HCT116 (cell line): ENCODE measurements around the gene CCDC63. TPM values are rescaled to one million over a fixed set of nuclear protein-coding genes. Genes with fewer than 3 reads are reported as not detected.

Experiments used
- ATAC-seq: fragments of 200-7000 bp; cut with Tn5 transposase; 2 replicates; pipeline ENCODE4 v1.9.1; 2020; ENCODE audit warnings: mild to moderate bottlenecking, moderate library complexity
- BruUV-seq: library from RNA; stranded (reverse); fragments of 400-500 nt; replicated peaks from 2 replicates; lab custom pipeline; 2021; lab: Mats Ljungman, UMichigan
- CTCF ChIA-PET: fragments of 300-600 bp; sonication (Branson Sonifier 250); formaldehyde crosslinking; loops from one replicate; lab custom pipeline; 2021; ENCODE audit warnings: antibody characterized with exemption; lab: Charles Lee
- POLR2A ChIA-PET: fragments of 300-600, 350-600 bp; sonication (Branson Sonifier 250); formaldehyde crosslinking; loops from one replicate; lab custom pipeline; 2021; ENCODE audit warnings: antibody characterized with exemption; lab: Charles Lee
- RAD21 ChIA-PET, 2 experiments: fragments of 300-600 bp; sonication (Branson Sonifier 250); formaldehyde crosslinking; loops; one replicate each; lab custom pipeline; 2023; ENCODE audit warnings: low total read pairs in 2 of 2; ENCODE audit not compliant: uncharacterized antibody in 2 of 2, unreplicated experiment in 2 of 2, low non-redundant PET in 1 of 2; lab: Charles Lee
- DNase-seq: peaks from one replicate; pipeline ENCODE4 v3.0.0-alpha.2; 2010; ENCODE audit warnings: low read depth, low spot score
- H2AFZ ChIP-seq: fragments of 200-600 bp; shearing (Covaris generic), sonication (generic); 2 replicates; pipeline ENCODE4 v1.6.1; 2017; ENCODE audit warnings: low read depth, mixed run types, mixed read lengths, antibody characterized with exemption, low read length; ENCODE audit not compliant: poor library complexity, severe bottlenecking
- H3K27ac ChIP-seq: 2 replicates; pipeline ENCODE4 v1.5.1; 2012; ENCODE audit warnings: low read depth, low read length
- H3K27me3 ChIP-seq: fragments of 200-600 bp; sonication (generic); 2 replicates; pipeline ENCODE4 v1.6.1; 2016; ENCODE audit warnings: mixed run types, low read length, mixed read lengths; ENCODE audit not compliant: insufficient read depth
- H3K36me3 ChIP-seq, 2 experiments: fragments of 200-500 bp in 1 of 2; fragments of 200-600 bp in 1 of 2; sonication (Bioruptor generic) in 1 of 2; sonication (generic) in 1 of 2; 2 replicates each; pipeline versions ENCODE4 v1.5.1 to v1.6.1; 2014 to 2016; ENCODE audit warnings: low read length in 2 of 2, inconsistent platforms in 1 of 2, mixed read lengths in 1 of 2, mixed run types in 1 of 2; ENCODE audit not compliant: insufficient read depth in 2 of 2, control insufficient read depth in 1 of 2
- H3K4me1 ChIP-seq, 2 experiments: fragments of 200-600 bp in 1 of 2; sonication (generic) in 1 of 2; 2 replicates each; pipeline versions ENCODE4 v1.5.1 to v1.6.1; 2012 to 2017; ENCODE audit warnings: low read length in 2 of 2, inconsistent platforms in 1 of 2, mild to moderate bottlenecking in 1 of 2, mixed read lengths in 1 of 2, mixed run types in 1 of 2, moderate library complexity in 1 of 2; ENCODE audit not compliant: insufficient read depth in 2 of 2, control insufficient read depth in 1 of 2
- H3K4me2 ChIP-seq: fragments of 200-600 bp; sonication (generic); 2 replicates; pipeline ENCODE4 v1.6.1; 2017; ENCODE audit warnings: mixed run types, low read length, mixed read lengths
- H3K4me3 ChIP-seq, 2 experiments: fragments of 200-600 bp in 1 of 2; sonication (generic) in 1 of 2; replicated peaks in 1 of 2; 2 replicates each; pipeline ENCODE4 v1.5.1; 2011 to 2016; ENCODE audit warnings: low read length in 2 of 2, control low read depth in 1 of 2, low read depth in 1 of 2, mild to moderate bottlenecking in 1 of 2, mixed read lengths in 1 of 2, mixed run types in 1 of 2
- H3K79me2 ChIP-seq: fragments of 200-600 bp; sonication (generic); 2 replicates; pipeline ENCODE4 v1.6.1; 2017; ENCODE audit warnings: mild to moderate bottlenecking, mixed run types, low read length, moderate library complexity, mixed read lengths; ENCODE audit not compliant: insufficient read depth
- H3K9ac ChIP-seq: fragments of 200-600 bp; sonication (generic); 2 replicates; pipeline ENCODE4 v1.6.1; 2016; ENCODE audit warnings: low read length, mixed read lengths
- H3K9me2 ChIP-seq: fragments of 200-600 bp; sonication (generic), shearing (Covaris generic); 2 replicates; pipeline ENCODE4 v1.6.1; 2017; ENCODE audit warnings: mixed run types, mild to moderate bottlenecking, moderate library complexity; ENCODE audit not compliant: insufficient read depth
- H3K9me3 ChIP-seq, 2 experiments: fragments of 200-500 bp in 1 of 2; fragments of 200-600 bp in 1 of 2; sonication (Bioruptor generic) in 1 of 2; sonication (generic) in 1 of 2; 2 replicates each; pipeline ENCODE4 v1.6.1; 2014 to 2017; ENCODE audit warnings: low read length in 2 of 2, mixed read lengths in 2 of 2, inconsistent platforms in 1 of 2, low read depth in 1 of 2, mild to moderate bottlenecking in 1 of 2, mixed run types in 1 of 2, moderate library complexity in 1 of 2; ENCODE audit not compliant: control insufficient read depth in 1 of 2, insufficient read depth in 1 of 2
- H4K20me1 ChIP-seq: fragments of 200-600 bp; sonication (generic), shearing (Covaris generic); 2 replicates; pipeline ENCODE4 v1.6.1; 2017; ENCODE audit warnings: mixed run types, mild to moderate bottlenecking, moderate library complexity; ENCODE audit not compliant: insufficient read depth
- CBX3 ChIP-seq: IDR thresholded peaks from 2 replicates; pipeline ENCODE4 v1.6.1; 2012; ENCODE audit warnings: low read depth
- EZH2 ChIP-seq: fragments of 200-600 bp; sonication (generic); IDR thresholded peaks from 2 replicates; pipeline ENCODE4 v1.6.1; 2017; ENCODE audit warnings: antibody characterized with exemption, mixed run types
- POLR2AphosphoS5 ChIP-seq: IDR thresholded peaks from 2 replicates; pipeline ENCODE4 v1.6.1; 2011; ENCODE audit warnings: mild to moderate bottlenecking, low read depth, low read length, moderate library complexity
- TCF7L2 ChIP-seq: IDR thresholded peaks from 2 replicates; pipeline ENCODE4 v1.7.0; 2011; ENCODE audit warnings: borderline replicate concordance, inconsistent platforms; ENCODE audit not compliant: insufficient read depth, insufficient read length; ENCODE audit errors: extremely low read depth
- intact Hi-C: fragments of 100-400 bp; cut with micrococcal nuclease; formaldehyde crosslinking; loops from 2 replicates; pipeline ENCODE4 v1.10.0; 2022
- total RNA-seq: library from RNA; stranded (reverse); gene quantifications from one replicate; pipeline ENCODE4 v1.2.1, GENCODE V29; 2021; ENCODE audit not compliant: unreplicated experiment
- TF ChIP-seq, protein P1 (sequence below): IDR thresholded peaks from 2 replicates; pipeline ENCODE4 v1.6.1; 2012; ENCODE audit warnings: low read depth
- TF ChIP-seq, protein P2 (sequence below): IDR thresholded peaks from 2 replicates; pipeline ENCODE4 v1.6.1; 2012

The CCDC63 gene
- total RNA-seq, 1 experiment from 2014 or later = 0.47 TPM

DNA sequence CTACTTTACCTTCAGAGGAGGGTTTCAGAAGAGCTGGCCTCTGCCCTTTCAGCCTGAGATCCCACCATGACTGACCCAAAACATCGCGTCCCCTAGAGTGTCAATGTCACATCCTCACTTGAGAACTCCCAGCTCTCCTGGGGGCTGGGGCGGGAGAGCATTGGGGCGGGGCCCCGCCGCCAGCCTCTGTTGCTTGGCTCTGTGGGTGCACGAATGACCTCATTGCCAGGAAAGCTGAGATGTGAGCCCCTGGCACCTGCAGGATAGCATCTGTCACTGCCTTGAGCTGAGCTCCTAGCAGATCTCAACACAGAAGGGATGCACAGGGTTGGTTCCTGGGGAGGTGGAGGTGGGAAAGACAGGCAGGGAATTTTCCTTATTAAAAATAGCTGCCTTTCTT is 94.1 kb downstream of the CCDC63 start:
- TF ChIP-seq CBX3 = no peak
- no peak for TF ChIP-seq POLR2AphosphoS5
- TF ChIP-seq TCF7L2 = no peak
- no peak for TF ChIP-seq EZH2
- TF ChIP-seq, protein P1, sequence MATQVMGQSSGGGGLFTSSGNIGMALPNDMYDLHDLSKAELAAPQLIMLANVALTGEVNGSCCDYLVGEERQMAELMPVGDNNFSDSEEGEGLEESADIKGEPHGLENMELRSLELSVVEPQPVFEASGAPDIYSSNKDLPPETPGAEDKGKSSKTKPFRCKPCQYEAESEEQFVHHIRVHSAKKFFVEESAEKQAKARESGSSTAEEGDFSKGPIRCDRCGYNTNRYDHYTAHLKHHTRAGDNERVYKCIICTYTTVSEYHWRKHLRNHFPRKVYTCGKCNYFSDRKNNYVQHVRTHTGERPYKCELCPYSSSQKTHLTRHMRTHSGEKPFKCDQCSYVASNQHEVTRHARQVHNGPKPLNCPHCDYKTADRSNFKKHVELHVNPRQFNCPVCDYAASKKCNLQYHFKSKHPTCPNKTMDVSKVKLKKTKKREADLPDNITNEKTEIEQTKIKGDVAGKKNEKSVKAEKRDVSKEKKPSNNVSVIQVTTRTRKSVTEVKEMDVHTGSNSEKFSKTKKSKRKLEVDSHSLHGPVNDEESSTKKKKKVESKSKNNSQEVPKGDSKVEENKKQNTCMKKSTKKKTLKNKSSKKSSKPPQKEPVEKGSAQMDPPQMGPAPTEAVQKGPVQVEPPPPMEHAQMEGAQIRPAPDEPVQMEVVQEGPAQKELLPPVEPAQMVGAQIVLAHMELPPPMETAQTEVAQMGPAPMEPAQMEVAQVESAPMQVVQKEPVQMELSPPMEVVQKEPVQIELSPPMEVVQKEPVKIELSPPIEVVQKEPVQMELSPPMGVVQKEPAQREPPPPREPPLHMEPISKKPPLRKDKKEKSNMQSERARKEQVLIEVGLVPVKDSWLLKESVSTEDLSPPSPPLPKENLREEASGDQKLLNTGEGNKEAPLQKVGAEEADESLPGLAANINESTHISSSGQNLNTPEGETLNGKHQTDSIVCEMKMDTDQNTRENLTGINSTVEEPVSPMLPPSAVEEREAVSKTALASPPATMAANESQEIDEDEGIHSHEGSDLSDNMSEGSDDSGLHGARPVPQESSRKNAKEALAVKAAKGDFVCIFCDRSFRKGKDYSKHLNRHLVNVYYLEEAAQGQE = no peak
- TF ChIP-seq, protein P2, sequence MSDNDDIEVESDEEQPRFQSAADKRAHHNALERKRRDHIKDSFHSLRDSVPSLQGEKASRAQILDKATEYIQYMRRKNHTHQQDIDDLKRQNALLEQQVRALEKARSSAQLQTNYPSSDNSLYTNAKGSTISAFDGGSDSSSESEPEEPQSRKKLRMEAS = no peak
- POLR2A ChIA-PET = no interaction called here
- CTCF ChIA-PET = no interaction called here
- Histone ChIP-seq H3K27me3 (no peaks in the 10 kb centered on the region), H3K4me3 (no peak overlapping the region), H3K4me1 (peaks cover 11 to 16% of the 10 kb centered on the region in 2 experiments), H3K36me3 (no peaks in the 10 kb centered on the region), H3K4me2 (no peak overlapping the region), H4K20me1 (no peaks in the 10 kb centered on the region), H3K79me2 (no peaks in the 10 kb centered on the region), H3K9me2 (no peaks in the 10 kb centered on the region), H2AFZ (no peak overlapping the region), H3K9ac (no peak overlapping the region), H3K27ac (no peak overlapping the region), H3K9me3 (peaks cover 0 to 6% of the 10 kb centered on the region in 2 experiments; a peak in 1 of 4 replicates)
- BruUV-seq = no TSS peak
- intact Hi-C loops = no loop called here
- ATAC-seq (no peak), DNase-seq (no peak)
- RAD21 ChIA-PET = no interaction called here
